COR-L47 (cell line): ENCODE measurements around the gene MAPK1IP1L.
"Not testable (repeated sequence)": the region's sequence is repeated elsewhere in the genome, so short reads cannot be mapped to it uniquely, and the experiment has no call there.

Experiments used
- DNase-seq: peaks from one replicate; lab custom pipeline; 2025; lab: John Stamatoyannopoulos, UW

MAPK1IP1L gene

GRCh38 chr14:55051423-55052268, at the start of gene MAPK1IP1L:
MAPK1IP1L (plus strand) TSS chr14:55051647; CDS start chr14:55061684, 10,037 bp downstream.
- peak; percentile 94 for DNase-seq

GRCh38 chr14:55005071-55005470, 46.4 kb upstream of the MAPK1IP1L start:
- no peak for DNase-seq

- no peak for DNase-seq
These were observed 36.4 kb upstream of the MAPK1IP1L start for GRCh38 chr14:55015006-55015405.

- no peak for DNase-seq
These were observed 31.4 kb upstream of the MAPK1IP1L start for GRCh38 chr14:55019968-55020554.

GRCh38 chr14:55024365-55024764, 27.1 kb upstream of the MAPK1IP1L start:
- not testable (repeated sequence) for DNase-seq

GRCh38 chr14:55025948-55026347, 25.5 kb upstream of the MAPK1IP1L start:
- no peak for DNase-seq

- no peak for DNase-seq
These were observed 25.0 kb upstream of the MAPK1IP1L start for GRCh38 chr14:55026441-55026792.

GRCh38 chr14:55026793-55027561, 24.5 kb upstream of the MAPK1IP1L start, which contains the start of the genes SOCS4 and WDHD1:
SOCS4 (plus strand) TSS chr14:55027236; CDS start chr14:55043042, 15,806 bp downstream.
WDHD1 (minus strand) TSS chr14:55027099; CDS start chr14:55026787, 312 bp downstream.
- peak; percentile 92 for DNase-seq

- DNase-seq = peak; percentile 1
These were observed 23.4 kb upstream of the MAPK1IP1L start for GRCh38 chr14:55028066-55028465.

GRCh38 chr14:55028476-55028875, 23.0 kb upstream of the MAPK1IP1L start:
- DNase-seq = no peak

GRCh38 chr14:55031190-55031589, 20.3 kb upstream of the MAPK1IP1L start:
- DNase-seq = no peak

- not testable (repeated sequence) for DNase-seq
These were observed 13.5 kb upstream of the MAPK1IP1L start for GRCh38 chr14:55037995-55038394.

- no peak for DNase-seq
These were observed 12.7 kb upstream of the MAPK1IP1L start for GRCh38 chr14:55038708-55039107.

GRCh38 chr14:55043528-55043927, 7.9 kb upstream of the MAPK1IP1L start:
- no peak for DNase-seq

- no peak for DNase-seq
These were observed 6.4 kb upstream of the MAPK1IP1L start for GRCh38 chr14:55045087-55045486.

- DNase-seq = no peak
These were observed 4.0 kb upstream of the MAPK1IP1L start for GRCh38 chr14:55047301-55048053.

GRCh38 chr14:55048900-55049436, 2.5 kb upstream of the MAPK1IP1L start:
- DNase-seq = no peak

- DNase-seq = no peak
These were observed 353 bp upstream of the MAPK1IP1L start for GRCh38 chr14:55051165-55051422.

GRCh38 chr14:55052269-55052930, 953 bp downstream of the MAPK1IP1L start:
- no peak for DNase-seq

- no peak for DNase-seq
These were observed 1.6 kb downstream of the MAPK1IP1L start for GRCh38 chr14:55053018-55053417.

- DNase-seq = no peak
These were observed 2.1 kb downstream of the MAPK1IP1L start for GRCh38 chr14:55053500-55053899.
